Osteoblast (primary cell): ENCODE results near the gene FAM50A. TPM values are rescaled to one million over a fixed set of nuclear protein-coding genes. Genes with fewer than 3 reads are reported as not detected.
A peak's percentile ranks its signal among the peaks of the same experiment; 100 is the strongest.

Source experiments
- DNase-seq: peaks from one replicate; pipeline ENCODE4 v3.0.0; 2011; ENCODE audit warnings: low spot score, mixed read lengths; ENCODE audit not compliant: insufficient read length; ENCODE audit errors: missing footprints
- H2AFZ ChIP-seq: 2 replicates; pipeline ENCODE4 v1.6.0; 2011; ENCODE audit warnings: mild to moderate bottlenecking, low read length
- H3K27ac ChIP-seq: 2 replicates; pipeline ENCODE4 v1.5.1; 2011; ENCODE audit warnings: mild to moderate bottlenecking, low read depth, low read length, moderate library complexity
- H3K27me3 ChIP-seq: 2 replicates; pipeline ENCODE4 v1.6.0; 2012; ENCODE audit warnings: mild to moderate bottlenecking, control low read depth, inconsistent platforms, low read length, moderate library complexity; ENCODE audit not compliant: insufficient read depth
- H3K36me3 ChIP-seq: 2 replicates; pipeline ENCODE4 v1.5.1; 2011; ENCODE audit warnings: mild to moderate bottlenecking, low read length, control low read depth, moderate library complexity; ENCODE audit not compliant: insufficient read depth
- H3K4me1 ChIP-seq: 2 replicates; pipeline ENCODE4 v1.5.1; 2011; ENCODE audit warnings: mild to moderate bottlenecking, low read length, control low read depth, moderate library complexity; ENCODE audit not compliant: insufficient read depth
- H3K4me2 ChIP-seq: 2 replicates; pipeline ENCODE4 v1.6.0; 2011; ENCODE audit warnings: mild to moderate bottlenecking, low read length; ENCODE audit not compliant: insufficient read depth
- H3K4me3 ChIP-seq: fragments of 200-600 bp; sonication (generic); 3 replicates; pipeline ENCODE4 v1.5.1; 2012; ENCODE audit warnings: mild to moderate bottlenecking, low read length, inconsistent platforms; ENCODE audit not compliant: insufficient read depth
- H3K79me2 ChIP-seq: 2 replicates; pipeline ENCODE4 v1.6.0; 2012; ENCODE audit warnings: mild to moderate bottlenecking, low read length, control low read depth, inconsistent platforms; ENCODE audit not compliant: insufficient read depth
- H3K9me3 ChIP-seq: 2 replicates; pipeline ENCODE4 v1.5.1; 2011; ENCODE audit warnings: low read depth, low read length, control low read depth
- H4K20me1 ChIP-seq: 2 replicates; pipeline ENCODE4 v1.6.0; 2012; ENCODE audit warnings: mild to moderate bottlenecking, low read length, control low read depth; ENCODE audit not compliant: insufficient read depth
- CTCF ChIP-seq: IDR thresholded peaks from 2 replicates; pipeline ENCODE4 v1.5.1; 2011; ENCODE audit warnings: mild to moderate bottlenecking, low read depth, low read length, moderate library complexity; ENCODE audit errors: extremely low read depth
- total RNA-seq: library from RNA; depleted of rRNA; stranded (reverse); fragments of >200 nt; gene quantifications from 2 replicates; pipeline ENCODE4 v1.2.3, GENCODE V29; 2012

FAM50A gene
- total RNA-seq, 1 donor: 48.1 TPM

GRCh38 chrX:154478728-154479622, 35.0 kb downstream of the FAM50A start, which contains the start of gene LAGE3:
LAGE3 (minus strand) TSS chrX:154479281; CDS start chrX:154478915, 366 bp downstream.
- Histone ChIP-seq H4K20me1 (no peaks in the 10 kb centered on the region), H3K9me3 (no peaks in the 10 kb centered on the region), H3K4me1 (no peaks in the 10 kb centered on the region), H2AFZ (peak within 1 kb of the TSS; percentile 65), H3K27ac (peak within 1 kb of the TSS; percentile 33), H3K4me2 (peak within 1 kb of the TSS; percentile 76), H3K36me3 (peaks cover 5% of the 10 kb centered on the region), H3K79me2 (no peaks in the 10 kb centered on the region), H3K27me3 (no peaks in the 10 kb centered on the region), H3K4me3 (peak within 1 kb of the TSS; percentile 64)
- peak; percentile 98 for DNase-seq
- no peak for TF ChIP-seq CTCF

GRCh38 chrX:154481195-154481594, 37.3 kb downstream of the FAM50A start:
- peaks cover 9% of the 10 kb centered on the region for H3K36me3 ChIP-seq
- no peaks in the 10 kb centered on the region for H3K9me3 ChIP-seq
- no peak overlapping the region for H3K4me2 ChIP-seq
- no peak overlapping the region for H3K4me3 ChIP-seq
- H2AFZ ChIP-seq: no peak overlapping the region
- no peak for TF ChIP-seq CTCF
- peaks cover 7% of the 10 kb centered on the region for H3K79me2 ChIP-seq
- no peaks in the 10 kb centered on the region for H3K4me1 ChIP-seq
- no peaks in the 10 kb centered on the region for H3K27me3 ChIP-seq
- peak; percentile 14 for DNase-seq
- no peaks in the 10 kb centered on the region for H4K20me1 ChIP-seq
- no peak overlapping the region for H3K27ac ChIP-seq

GRCh38 chrX:154481911-154482601, 38.1 kb downstream of the FAM50A start:
- peaks cover 7% of the 10 kb centered on the region for H3K79me2 ChIP-seq
- peaks cover 9% of the 10 kb centered on the region for H3K36me3 ChIP-seq
- DNase-seq: peak; percentile 74
- no peaks in the 10 kb centered on the region for H3K4me1 ChIP-seq
- H3K9me3 ChIP-seq: no peaks in the 10 kb centered on the region
- H4K20me1 ChIP-seq: no peaks in the 10 kb centered on the region
- H3K27ac ChIP-seq: no peak overlapping the region
- H3K4me2 ChIP-seq: no peak overlapping the region
- H3K27me3 ChIP-seq: no peaks in the 10 kb centered on the region
- no peak overlapping the region for H3K4me3 ChIP-seq
- no peak for TF ChIP-seq CTCF
- no peak overlapping the region for H2AFZ ChIP-seq

GRCh38 chrX:154482786-154483185, 38.8 kb downstream of the FAM50A start:
- H3K4me2 ChIP-seq: no peak overlapping the region
- TF ChIP-seq CTCF: no peak
- H4K20me1 ChIP-seq: no peaks in the 10 kb centered on the region
- H3K79me2 ChIP-seq: peaks cover 11% of the 10 kb centered on the region
- H3K4me3 ChIP-seq: no peak overlapping the region
- no peaks in the 10 kb centered on the region for H3K9me3 ChIP-seq
- peak; percentile 65 for DNase-seq
- H3K27ac ChIP-seq: no peak overlapping the region
- no peaks in the 10 kb centered on the region for H3K4me1 ChIP-seq
- no peak overlapping the region for H2AFZ ChIP-seq
- H3K36me3 ChIP-seq: peaks cover 13% of the 10 kb centered on the region
- H3K27me3 ChIP-seq: no peaks in the 10 kb centered on the region
